Body of pancreas (tissue), 4 donors: ENCODE results near the gene CUEDC2. TPM values are rescaled to one million over a fixed set of nuclear protein-coding genes. Genes with fewer than 3 reads are reported as not detected.

Experiments used
- ATAC-seq: fragments of 150-250 bp; one replicate; pipeline ENCODE4 v1.9.1; 2016
- DNase-seq, 4 donors: peaks; one replicate each; pipeline ENCODE4 v3.0.0-alpha.2; 2019
- H3K27ac ChIP-seq, 4 donors: fragments of 200-600 bp; sonication (generic); 1 replicate in 3 of 4; 2 replicates in 1 of 4; pipeline versions ENCODE4 v1.5.1 to v1.6.1; 2016 to 2019; ENCODE audit warnings: mild to moderate bottlenecking in 1 of 4, mixed read lengths in 1 of 4, moderate library complexity in 1 of 4
- H3K27me3 ChIP-seq, 2 donors: fragments of 200-600 bp; sonication (generic); one replicate each; pipeline ENCODE4 v1.6.0; 2016; ENCODE audit warnings: mild to moderate bottlenecking in 1 of 2
- H3K36me3 ChIP-seq, 2 donors: fragments of 200-600 bp; sonication (generic); replicated peaks in 1 of 2; 2 replicates each; pipeline ENCODE4 v1.5.1; 2016; ENCODE audit warnings: low read depth in 2 of 2; ENCODE audit not compliant: insufficient read depth in 1 of 2
- H3K4me1 ChIP-seq: fragments of 200-600 bp; sonication (generic); one replicate; pipeline ENCODE4 v1.6.0; 2016
- H3K4me3 ChIP-seq, 2 donors: fragments of 200-600 bp; sonication (generic); 1 replicate in 1 of 2; 2 replicates in 1 of 2; pipeline ENCODE4 v1.5.1; 2016 to 2019
- H3K9me3 ChIP-seq, 3 donors: fragments of 200-600 bp; sonication (generic); 1 replicate in 2 of 3; 2 replicates in 1 of 3; pipeline ENCODE4 v1.5.1; 2016
- CTCF ChIP-seq, 7 experiments: fragments of 450-650 bp in 4 of 7; fragments of 200-600 bp in 3 of 7; sonication (generic) in 3 of 7; IDR thresholded peaks; one replicate each; pipeline ENCODE4 v1.5.1; 2016 to 2019; ENCODE audit warnings: antibody characterized with exemption in 7 of 7
- POLR2A ChIP-seq, 3 donors: fragments of 450-650 bp; IDR thresholded peaks; one replicate each; pipeline ENCODE4 v1.6.1; 2016; ENCODE audit warnings: antibody characterized with exemption in 3 of 3, mild to moderate bottlenecking in 2 of 3
- WGBS, 2 donors: methylation state at CpG; one replicate each; pipeline ENCODE4 v1.1.5; 2017; 5-methylcytosine and 5-hydroxymethylcytosine counted together
- intact Hi-C: fragments of 100-400 bp; cut with DNase I; formaldehyde crosslinking; loops from one replicate; pipeline ENCODE4 v1.15.1; 2023
- total RNA-seq, 2 donors: library from RNA; depleted of rRNA; stranded (reverse); fragments of >200 nt; gene quantifications; one replicate each; pipeline ENCODE4 v1.1.0, GENCODE V29; 2016

The CUEDC2 gene
- total RNA-seq, 2 donors from 2014 or later, result 30.3 to 35.5 TPM

GRCh38 chr10:102403115-102403514 lies 29.3 kb downstream of the CUEDC2 start:
- WGBS, 2 donors, result 80 to 87% methylated on average over 1 to 12 of the region's 13 CpGs
- ATAC-seq (no peak), DNase-seq (no peak)
- Histone ChIP-seq H3K27ac (no peak overlapping the region), H3K4me1 (peaks cover 21% of the 10 kb centered on the region), H3K36me3 (peaks cover 0 to 7% of the 10 kb centered on the region in 2 donors), H3K4me3 (no peak overlapping the region), H3K9me3 (no peaks in the 10 kb centered on the region), H3K27me3 (no peaks in the 10 kb centered on the region)
- TF ChIP-seq POLR2A (IDR thresholded peaks at IDR 0.05), result no peak
- TF ChIP-seq CTCF (IDR thresholded peaks at IDR 0.05), result no peak
- intact Hi-C loops, result no loop called here

- Histone ChIP-seq H3K27ac (no peak overlapping the region), H3K36me3 (peaks cover 0 to 7% of the 10 kb centered on the region in 2 donors)
- intact Hi-C loops, result no loop called here
Measured at GRCh38 chr10:102402512-102402896, 29.9 kb downstream of the CUEDC2 start.

GRCh38 chr10:102401735-102402511 lies 30.5 kb downstream of the CUEDC2 start:
- 80 to 84% methylated on average over 5 to 18 of the region's 18 CpGs for WGBS, 2 donors
- intact Hi-C loops, result no loop called here
- TF ChIP-seq CTCF (IDR thresholded peaks at IDR 0.05), result no peak
- no peak for TF ChIP-seq POLR2A (IDR thresholded peaks at IDR 0.05)
- H3K36me3 ChIP-seq, result peaks cover 0 to 7% of the 10 kb centered on the region in 2 donors
- no peak overlapping the region for H3K4me3 ChIP-seq
- no peak for DNase-seq
- peaks cover 28% of the 10 kb centered on the region for H3K4me1 ChIP-seq
- no peaks in the 10 kb centered on the region for H3K9me3 ChIP-seq
- no peak for ATAC-seq
- H3K27me3 ChIP-seq, result no peaks in the 10 kb centered on the region
- no peak overlapping the region for H3K27ac ChIP-seq

More at GRCh38 chr10:102402512-102402896, 29.9 kb downstream of the CUEDC2 start:
- no peak overlapping the region for H3K4me3 ChIP-seq
- peaks cover 25% of the 10 kb centered on the region for H3K4me1 ChIP-seq
- H3K27me3 ChIP-seq, result no peaks in the 10 kb centered on the region
- 85 to 90% methylated on average over 4 to 5 of the region's 5 CpGs for WGBS, 2 donors
- no peak for DNase-seq
- H3K9me3 ChIP-seq, result no peaks in the 10 kb centered on the region
- no peak for ATAC-seq
- TF ChIP-seq POLR2A (IDR thresholded peaks at IDR 0.05) (no peak), CTCF (IDR thresholded peaks at IDR 0.05) (no peak)

- no peak for TF ChIP-seq CTCF (IDR thresholded peaks at IDR 0.05)
- TF ChIP-seq POLR2A (IDR thresholded peaks at IDR 0.05), result no peak
- peaks cover 0 to 7% of the 10 kb centered on the region in 2 donors for H3K36me3 ChIP-seq
- H3K9me3 ChIP-seq, result no peaks in the 10 kb centered on the region
- H3K4me3 ChIP-seq, result no peak overlapping the region
- H3K4me1 ChIP-seq, result peaks cover 35% of the 10 kb centered on the region
- H3K27ac ChIP-seq, result no peak overlapping the region
- DNase-seq (no peak), ATAC-seq (no peak)
- WGBS, 2 donors, result 82 to 83% methylated on average over 8 of the region's 8 CpGs
- H3K27me3 ChIP-seq, result no peaks in the 10 kb centered on the region
- intact Hi-C loops, result no loop called here
Measured at GRCh38 chr10:102401342-102401654, 31.1 kb downstream of the CUEDC2 start.
